HG03469 (cell line): ENCODE results near the gene PDCL3.

Experiments used
- ATAC-seq: cut with Tn5 transposase; IDR thresholded peaks from one replicate; pipeline ENCODE4 v1.9.1; 2021; ENCODE audit warnings: mild to moderate bottlenecking, moderate library complexity, moderate number of reproducible peaks; ENCODE audit not compliant: unreplicated experiment

Gene PDCL3

GRCh38 chr2:100611079-100612029 lies 48.6 kb downstream of the PDCL3 start:
- ATAC-seq = no peak

DNA sequence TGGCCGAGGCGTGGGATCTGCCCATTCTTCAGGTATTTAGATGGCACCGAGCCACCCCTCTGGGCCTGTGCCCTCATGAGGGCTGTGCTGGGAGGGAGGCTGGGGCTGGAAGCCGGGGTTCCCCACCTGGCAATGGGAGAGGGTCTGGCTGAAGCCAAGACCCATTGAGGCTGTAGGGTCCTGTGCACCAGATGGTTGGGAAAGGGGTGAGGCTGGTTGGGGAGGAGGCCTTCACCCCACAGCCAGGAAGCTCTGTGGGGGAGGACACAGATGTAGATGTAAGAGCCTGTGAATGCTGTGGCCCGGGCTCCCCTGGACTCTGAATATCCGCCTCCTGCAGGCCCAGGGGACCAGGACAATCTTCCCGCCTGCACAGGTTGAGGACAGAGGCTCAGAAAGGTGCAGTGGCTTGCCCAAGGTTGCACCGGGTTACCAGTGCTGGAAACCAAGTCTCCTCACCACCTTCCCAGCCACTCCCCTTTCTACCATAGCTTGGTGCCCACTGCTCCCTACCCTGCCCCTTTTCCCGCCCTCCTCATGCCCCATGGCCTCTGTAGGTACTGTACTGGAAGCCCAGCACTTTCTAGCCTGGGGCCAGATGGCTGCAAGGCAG lies 49.7 kb downstream of the PDCL3 start:
- ATAC-seq = no peak

- no peak for ATAC-seq
Observed at GRCh38 chr2:100613719-100614118, 50.9 kb downstream of the PDCL3 start.

- ATAC-seq = no peak
Observed at GRCh38 chr2:100614455-100615000, 51.7 kb downstream of the PDCL3 start.

DNA sequence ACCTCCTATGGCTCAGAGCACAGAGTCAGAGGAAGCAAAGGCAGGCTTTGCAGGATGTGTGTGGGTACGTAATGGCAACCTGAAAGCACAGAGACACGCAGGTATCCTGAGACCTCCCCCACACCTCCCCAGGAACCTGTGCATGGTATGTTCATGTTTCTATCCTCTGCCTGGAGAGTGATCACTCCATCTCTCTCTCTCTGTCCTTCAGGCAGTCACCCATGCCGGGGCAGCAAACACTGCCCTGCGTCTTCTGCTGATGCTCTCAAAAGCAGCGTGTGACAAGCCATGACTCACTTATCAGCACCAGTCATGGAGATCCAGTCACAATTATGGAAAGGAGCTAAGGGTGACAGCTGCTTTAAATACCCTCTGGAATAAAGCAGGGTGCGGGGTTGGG lies 52.7 kb downstream of the PDCL3 start:
- no peak for ATAC-seq

GRCh38 chr2:100615886-100616285 lies 53.1 kb downstream of the PDCL3 start:
- ATAC-seq = no peak

DNA sequence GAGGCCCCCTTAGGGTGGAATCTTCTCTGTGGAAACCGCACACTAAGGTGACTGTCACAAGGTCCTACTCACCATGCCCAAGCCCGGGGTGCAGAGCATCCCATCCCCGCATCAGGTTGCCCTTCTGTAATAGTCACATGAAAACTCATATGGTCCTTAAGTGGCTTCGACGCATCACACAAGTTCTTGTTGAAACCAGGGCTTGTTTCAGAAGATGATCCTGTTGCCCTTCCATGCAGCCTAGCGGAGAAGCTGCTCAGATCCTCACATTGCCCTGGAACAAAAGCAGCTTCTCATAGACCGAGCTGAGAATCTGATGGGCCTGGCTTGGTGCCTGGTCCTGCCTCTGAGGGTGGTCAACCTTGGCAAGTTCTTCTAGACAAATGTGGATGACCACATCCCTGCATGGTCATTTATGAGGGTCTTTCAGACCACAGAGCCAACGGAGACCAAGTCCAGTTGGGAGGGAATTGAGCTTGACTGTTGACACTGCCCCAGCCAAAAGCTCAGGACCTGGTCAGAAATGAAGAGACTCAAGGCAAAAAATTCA lies 54.1 kb downstream of the PDCL3 start:
- ATAC-seq = no peak

- no peak for ATAC-seq
Observed at GRCh38 chr2:100619951-100620350, 57.2 kb downstream of the PDCL3 start.

GRCh38 chr2:100620481-100620880 lies 57.7 kb downstream of the PDCL3 start:
- ATAC-seq = no peak

DNA sequence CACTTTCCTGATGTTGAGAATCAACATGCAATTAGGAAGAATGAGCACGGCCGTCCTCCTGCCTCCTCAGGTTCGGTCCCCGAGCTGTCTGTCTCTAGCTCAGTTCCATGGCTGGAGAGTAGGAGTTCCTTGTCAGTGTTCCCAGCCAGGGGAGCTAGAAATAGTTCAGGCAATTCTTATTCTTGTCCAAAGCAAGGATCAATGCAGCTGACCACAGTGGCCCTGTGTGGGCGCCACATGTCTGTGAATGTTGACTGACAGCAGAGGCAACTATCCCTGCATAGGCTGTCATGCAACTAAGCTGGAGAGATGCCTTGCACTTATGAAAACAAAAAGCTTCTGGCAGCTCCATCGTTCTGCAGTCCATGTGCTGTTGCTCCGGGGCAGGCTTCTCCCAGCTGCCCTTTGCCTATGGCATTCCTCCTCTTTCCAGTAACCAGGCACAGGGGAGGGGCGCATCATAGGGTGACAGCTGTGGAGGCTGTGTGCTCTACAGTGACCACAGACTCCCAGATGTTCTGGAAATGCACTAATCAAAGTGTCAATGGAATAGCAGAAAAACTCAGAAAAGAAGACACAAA lies 58.7 kb downstream of the PDCL3 start:
- no peak for ATAC-seq

DNA sequence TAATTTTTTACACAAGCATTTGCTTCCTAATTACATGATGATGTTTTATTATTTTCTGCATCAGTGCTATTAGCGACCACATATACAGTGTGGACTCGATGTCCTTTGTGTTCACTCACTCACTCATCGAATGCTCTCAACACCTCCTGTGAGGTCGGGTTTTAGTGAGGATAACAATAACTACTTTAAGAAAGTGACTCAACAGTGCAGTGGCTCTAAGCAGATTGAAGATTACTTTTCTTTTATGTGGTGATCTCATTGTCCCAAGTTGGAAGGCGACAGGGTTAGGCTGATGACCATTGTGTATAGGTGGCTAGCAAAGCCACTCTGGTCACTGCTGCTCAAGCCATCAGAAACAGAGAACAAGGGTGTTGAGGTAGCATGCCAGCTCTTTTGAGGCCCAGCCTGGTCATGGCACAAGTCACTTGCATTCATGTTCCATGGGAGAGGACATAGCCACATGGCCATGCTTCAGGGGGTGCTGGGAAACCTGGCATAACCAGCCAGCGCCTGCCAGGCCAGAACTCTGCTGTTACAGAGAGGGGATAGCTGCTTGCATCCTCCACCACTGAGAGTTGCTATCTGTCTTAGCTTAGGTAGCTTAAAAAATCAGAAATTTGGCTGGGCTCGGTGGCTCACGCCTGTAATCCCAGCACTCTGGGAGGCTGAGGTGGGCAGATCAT lies 60.4 kb downstream of the PDCL3 start:
- no peak for ATAC-seq

GRCh38 chr2:100623930-100624329 lies 61.1 kb downstream of the PDCL3 start:
- ATAC-seq = no peak

- ATAC-seq = no peak
Observed at GRCh38 chr2:100624536-100624935, 61.7 kb downstream of the PDCL3 start.

GRCh38 chr2:100625717-100626116 lies 62.9 kb downstream of the PDCL3 start:
- no peak for ATAC-seq
